SK-N-MC (cell line): ENCODE data around the gene OPN1MW2.
"Not testable (repeated sequence)": the region's sequence is repeated elsewhere in the genome, so short reads cannot be mapped to it uniquely, and the experiment has no call there.

Source experiments
- EZH2 ChIP-seq: fragments of 200-600 bp; sonication (generic); IDR thresholded peaks from one replicate; pipeline ENCODE4 v1.6.1; 2017; ENCODE audit warnings: antibody characterized with exemption
- FOXP2 ChIP-seq: optimal IDR thresholded peaks from 2 replicates; pipeline ENCODE3; 2011; ENCODE audit warnings: mild to moderate bottlenecking, moderate library complexity; ENCODE audit not compliant: insufficient read depth; ENCODE audit errors: extremely low read length, control extremely low read depth
- POLR2AphosphoS5 ChIP-seq: IDR thresholded peaks from 2 replicates; pipeline ENCODE4 v1.6.1; 2012; ENCODE audit warnings: mild to moderate bottlenecking, low read depth, low read length, borderline replicate concordance

DNA sequence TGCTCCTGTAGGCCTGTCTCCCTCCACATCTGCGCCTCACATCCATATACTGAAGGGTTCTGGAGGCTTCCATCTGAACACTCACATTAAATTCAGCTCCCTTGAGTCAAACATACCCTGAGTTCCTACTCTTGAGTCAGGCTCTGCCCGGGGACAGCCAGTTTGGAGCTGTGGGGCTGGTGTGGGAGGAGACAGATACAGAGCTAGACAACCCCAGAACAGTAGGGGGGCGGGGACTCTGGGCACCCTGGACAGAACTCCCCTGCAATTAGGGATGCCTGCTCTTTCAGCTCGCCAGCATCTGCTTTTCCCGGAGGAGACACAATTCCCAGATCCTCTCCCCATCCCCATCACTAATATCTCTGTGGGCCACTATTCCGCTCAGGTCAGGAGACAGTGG is 5.7 kb downstream of the OPN1MW2 start:
- TF ChIP-seq EZH2, POLR2AphosphoS5, FOXP2: not testable (repeated sequence)
